HG03025 (cell line): Measurements from ENCODE around the gene RABGEF1.
"Not testable (repeated sequence)": the region's sequence is repeated elsewhere in the genome, so short reads cannot be mapped to it uniquely, and the experiment has no call there.

Source experiments
- ATAC-seq: cut with Tn5 transposase; IDR thresholded peaks from one replicate; pipeline ENCODE4 v1.9.1; 2021; ENCODE audit warnings: mild to moderate bottlenecking, moderate library complexity; ENCODE audit not compliant: unreplicated experiment, low FRiP score

Gene RABGEF1

GRCh38 chr7:66845379-66846095, 105.0 kb downstream of the RABGEF1 start:
- ATAC-seq = no peak

- not testable (repeated sequence) for ATAC-seq
Measured at GRCh38 chr7:66846096-66846445, 105.5 kb downstream of the RABGEF1 start.

GRCh38 chr7:66847523-66847855, 107.0 kb downstream of the RABGEF1 start:
- ATAC-seq = not testable (repeated sequence)

- no peak for ATAC-seq
Measured at GRCh38 chr7:66847879-66848790, 107.6 kb downstream of the RABGEF1 start.

GRCh38 chr7:66859339-66859738, 118.8 kb downstream of the RABGEF1 start:
- no peak for ATAC-seq

- no peak for ATAC-seq
Measured at GRCh38 chr7:66859794-66860645, 119.5 kb downstream of the RABGEF1 start.

- ATAC-seq = no peak
Measured at GRCh38 chr7:66860767-66861166, 120.2 kb downstream of the RABGEF1 start.
